DMS153 treated with DMSO at 0.1 percent for 48 hours (cell line): ENCODE results near the gene MYCT1.
"Not testable (repeated sequence)": the region's sequence is repeated elsewhere in the genome, so short reads cannot be mapped to it uniquely, and the experiment has no call there.

ENCODE experiments used
- DNase-seq: peaks from one replicate; lab custom pipeline; 2025; ENCODE audit not compliant: unreplicated experiment; lab: John Stamatoyannopoulos, UW

Gene MYCT1

GRCh38 chr6:152697634-152698033, at the start of gene MYCT1:
MYCT1 (plus strand) TSS chr6:152697897; CDS start chr6:152697903, 6 bp downstream.
- DNase-seq, result no peak

GRCh38 chr6:152648105-152648504, 49.6 kb upstream of the MYCT1 start:
- DNase-seq, result no peak

DNA sequence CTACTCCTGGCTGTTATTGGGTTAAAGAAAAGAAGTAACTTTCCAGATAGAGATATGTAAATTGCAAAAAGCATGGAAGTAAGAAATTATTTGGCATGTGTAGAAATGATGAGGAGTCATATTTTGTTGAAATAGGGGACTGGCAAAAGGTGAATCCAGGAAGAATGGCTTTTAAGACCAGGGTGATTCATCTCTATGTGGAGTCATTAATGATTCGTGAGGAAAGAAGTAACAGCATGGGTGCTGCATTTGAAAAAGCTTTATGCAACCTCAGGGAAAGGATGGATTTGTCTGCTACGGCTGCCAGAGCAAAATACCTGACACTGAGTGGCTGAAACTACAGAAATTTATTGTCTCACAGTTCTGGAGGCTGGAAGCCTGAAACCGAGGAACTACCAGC, 45.7 kb upstream of the MYCT1 start:
- DNase-seq, result no peak

- DNase-seq, result no peak
These were observed 35.9 kb upstream of the MYCT1 start for GRCh38 chr6:152661776-152662175.

GRCh38 chr6:152669895-152670294, 27.8 kb upstream of the MYCT1 start:
- DNase-seq, result peak; percentile 4

GRCh38 chr6:152671171-152671570, 26.5 kb upstream of the MYCT1 start:
- DNase-seq, result no peak

- no peak for DNase-seq
These were observed 24.5 kb upstream of the MYCT1 start for GRCh38 chr6:152673236-152673635.

DNA sequence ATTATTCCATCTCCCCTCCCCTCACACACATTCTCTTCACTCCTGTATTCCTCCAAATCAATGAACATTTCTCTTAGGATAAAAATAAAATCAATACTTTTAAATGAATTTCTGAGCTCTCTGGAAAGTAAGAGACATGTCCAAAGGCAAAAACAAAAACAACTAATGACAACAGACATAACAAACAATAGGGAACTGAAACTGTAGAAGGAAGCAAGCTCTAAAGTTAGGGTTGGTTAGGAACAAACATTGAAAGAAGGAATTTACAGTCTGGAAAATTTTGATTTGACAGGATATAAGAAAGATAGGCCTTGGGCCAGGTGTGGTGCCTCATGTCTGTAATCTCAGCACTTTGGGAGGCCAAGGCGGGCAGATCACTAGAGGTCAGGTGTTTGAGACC, 17.5 kb upstream of the MYCT1 start:
- no peak for DNase-seq

- no peak for DNase-seq
These were observed 16.7 kb upstream of the MYCT1 start for GRCh38 chr6:152680879-152681517.

- no peak for DNase-seq
These were observed 15.6 kb upstream of the MYCT1 start for GRCh38 chr6:152682141-152682540.

GRCh38 chr6:152682935-152683334, 14.8 kb upstream of the MYCT1 start:
- not testable (repeated sequence) for DNase-seq

DNA sequence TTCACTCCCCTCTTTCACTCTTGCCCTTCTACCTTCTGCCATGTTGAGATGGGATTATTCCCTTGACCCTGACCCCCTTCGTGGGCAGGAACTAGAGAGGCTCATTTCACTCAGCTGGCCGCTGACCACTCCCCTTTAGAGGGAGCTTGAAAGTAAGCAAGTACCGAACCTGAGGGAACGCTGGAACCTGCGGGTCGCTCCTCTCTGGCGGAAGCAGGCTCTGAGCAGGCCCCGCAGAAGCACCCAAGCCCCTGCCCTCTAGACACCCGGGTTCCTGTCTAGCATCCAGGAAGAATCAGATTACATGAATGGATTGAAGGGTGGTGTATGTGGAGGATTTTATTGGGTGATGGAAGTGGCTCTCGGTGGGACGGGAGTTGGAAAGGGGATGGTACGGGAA, 11.9 kb upstream of the MYCT1 start:
- DNase-seq, result no peak

- no peak for DNase-seq
These were observed 2.2 kb upstream of the MYCT1 start for GRCh38 chr6:152695372-152696045.

GRCh38 chr6:152696522-152696921, 1.2 kb upstream of the MYCT1 start:
- no peak for DNase-seq

- DNase-seq, result no peak
These were observed 995 bp downstream of the MYCT1 start for GRCh38 chr6:152698692-152699091.

GRCh38 chr6:152700427-152700826, 2.7 kb downstream of the MYCT1 start:
- DNase-seq, result no peak

GRCh38 chr6:152701081-152701862, 3.6 kb downstream of the MYCT1 start:
- DNase-seq, result no peak

- DNase-seq, result no peak
These were observed 4.2 kb downstream of the MYCT1 start for GRCh38 chr6:152701863-152702401.

DNA sequence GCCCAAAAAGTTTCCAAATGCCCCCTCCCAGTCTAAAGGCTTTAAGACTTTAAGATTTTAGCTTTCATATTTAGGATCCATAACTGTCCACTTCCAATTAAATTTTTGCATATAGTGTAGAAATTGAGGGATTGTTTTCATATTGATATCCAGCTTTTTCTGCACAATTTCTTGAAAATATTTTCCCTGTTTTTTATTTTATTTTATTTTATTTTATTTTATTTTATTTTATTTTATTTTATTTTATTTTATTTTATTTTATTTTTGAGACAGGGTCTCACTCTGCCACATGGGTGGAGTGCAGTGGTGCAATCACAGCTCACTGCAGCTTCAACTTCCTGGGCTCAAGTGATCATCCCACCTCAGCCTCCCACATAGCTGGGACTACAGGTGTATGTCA, 6.1 kb downstream of the MYCT1 start:
- DNase-seq, result not testable (repeated sequence)

DNA sequence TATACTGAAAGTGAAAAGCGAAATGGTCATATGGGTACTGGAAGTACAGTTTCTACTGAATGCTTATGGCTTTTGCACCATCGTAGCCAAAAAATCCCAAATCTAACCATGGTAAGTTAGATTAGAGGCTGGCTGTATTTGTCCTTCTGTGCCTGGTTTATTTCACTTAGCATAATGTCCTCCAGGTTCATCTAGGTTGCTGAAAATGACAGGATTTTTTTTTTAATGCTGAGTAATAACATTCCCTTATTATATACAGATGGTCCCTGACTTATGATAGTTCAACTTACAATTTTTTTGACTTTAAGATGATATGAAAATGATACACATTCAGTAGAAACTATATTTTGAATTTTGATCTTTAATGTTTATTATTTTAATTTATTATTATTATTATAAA, 7.6 kb downstream of the MYCT1 start:
- DNase-seq, result no peak

GRCh38 chr6:152716322-152716721, 18.6 kb downstream of the MYCT1 start:
- DNase-seq, result no peak

GRCh38 chr6:152720974-152721373, 23.3 kb downstream of the MYCT1 start:
- no peak for DNase-seq
